Hippocampal formation (tissue), 2 donors: ENCODE data around the gene C1orf21.

Experiments used
- DNase-seq, 2 donors: peaks; one replicate each; lab custom pipeline; 2025; lab: John Stamatoyannopoulos, UW

Gene C1orf21

DNA sequence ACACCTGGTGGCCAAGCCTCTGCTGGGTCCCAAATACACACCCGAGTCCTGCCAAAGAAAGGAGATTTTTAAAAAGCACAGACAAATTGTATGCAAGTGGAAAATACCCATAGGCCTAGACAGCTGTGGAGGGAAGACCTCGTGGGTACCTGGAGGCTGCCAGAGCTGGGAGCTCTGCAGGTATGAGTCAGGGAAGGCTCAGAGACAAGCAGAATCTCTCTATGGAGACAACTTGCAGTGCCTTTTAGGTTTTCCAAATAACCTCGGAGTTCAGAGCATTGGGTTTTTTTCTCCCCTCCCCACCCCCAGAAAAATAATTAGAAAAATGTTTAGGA lies 240.1 kb downstream of the C1orf21 start:
- no peak for DNase-seq

DNA sequence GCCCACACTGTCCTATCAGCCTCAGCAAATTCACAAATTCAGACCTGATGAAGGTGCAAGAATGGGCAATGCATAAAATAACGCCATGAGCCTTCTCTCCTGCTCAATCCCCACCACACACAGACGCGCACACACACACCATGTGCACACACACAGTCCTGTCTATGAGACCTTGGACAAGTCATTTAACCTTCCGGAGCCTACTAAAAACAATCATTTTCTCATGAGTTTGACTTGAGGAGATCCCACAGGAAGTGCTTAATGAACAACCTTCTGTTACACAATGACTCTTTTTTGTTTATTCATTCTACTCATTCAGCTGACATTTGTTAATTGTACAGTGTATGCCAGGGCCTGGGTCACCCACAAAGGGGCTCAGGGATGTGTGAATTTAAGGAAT lies 242.4 kb downstream of the C1orf21 start:
- no peak for DNase-seq

DNA sequence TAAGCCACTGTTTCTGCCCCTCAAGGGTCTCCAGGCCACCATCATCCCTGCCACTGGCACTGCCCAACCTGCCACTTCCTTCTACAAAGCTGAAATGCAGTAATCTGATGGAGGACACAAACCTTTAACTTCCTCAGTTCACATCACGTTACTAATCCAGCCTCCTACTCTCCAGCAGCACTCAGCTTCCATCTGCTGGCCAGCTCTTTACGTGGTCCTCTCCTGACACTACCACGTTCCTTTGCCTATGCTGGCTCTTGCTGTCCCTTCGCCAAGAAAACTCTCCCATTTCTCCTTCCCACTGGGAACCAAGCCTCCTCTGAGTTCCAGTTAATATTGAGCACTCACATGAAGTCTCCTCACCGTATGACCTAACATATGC lies 243.8 kb downstream of the C1orf21 start:
- no peak for DNase-seq

DNA sequence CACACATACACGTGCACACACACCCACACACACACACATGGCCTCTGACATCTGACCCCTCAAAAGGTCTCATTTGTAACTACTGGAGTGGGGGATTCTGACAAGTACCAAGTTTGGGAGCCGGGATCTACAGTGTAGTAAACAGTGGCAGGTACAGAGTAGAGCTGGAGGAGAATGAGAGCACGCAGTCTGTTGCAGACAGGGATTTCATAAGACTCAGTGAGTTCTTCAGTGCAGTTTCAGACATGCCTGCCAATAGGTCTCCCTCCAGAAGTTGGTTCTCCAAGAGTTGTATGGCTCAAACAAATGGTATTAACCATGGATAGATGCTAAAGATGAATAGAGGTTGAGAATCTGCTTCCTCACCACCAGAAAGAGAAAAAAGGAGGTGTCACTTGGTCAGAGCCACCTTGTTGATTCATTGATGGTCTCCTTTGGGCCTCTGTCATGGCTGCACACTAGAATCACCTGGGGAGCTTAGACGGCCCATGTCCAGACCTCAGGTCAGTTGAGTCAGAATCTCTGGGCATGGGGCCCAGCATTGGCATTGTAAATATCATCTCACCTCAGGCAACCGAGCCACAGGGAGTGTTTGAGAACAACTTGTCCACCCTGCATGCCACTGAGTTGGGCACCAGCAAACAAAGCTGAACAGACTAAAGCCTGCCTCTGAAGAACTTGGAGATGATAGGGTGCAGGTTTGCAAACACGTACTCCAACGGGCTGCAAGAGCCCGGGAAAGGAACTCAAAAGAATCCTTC lies 245.8 kb downstream of the C1orf21 start:
- DNase-seq: no peak

GRCh38 chr1:184633785-184634184 lies 247.0 kb downstream of the C1orf21 start:
- no peak for DNase-seq

DNA sequence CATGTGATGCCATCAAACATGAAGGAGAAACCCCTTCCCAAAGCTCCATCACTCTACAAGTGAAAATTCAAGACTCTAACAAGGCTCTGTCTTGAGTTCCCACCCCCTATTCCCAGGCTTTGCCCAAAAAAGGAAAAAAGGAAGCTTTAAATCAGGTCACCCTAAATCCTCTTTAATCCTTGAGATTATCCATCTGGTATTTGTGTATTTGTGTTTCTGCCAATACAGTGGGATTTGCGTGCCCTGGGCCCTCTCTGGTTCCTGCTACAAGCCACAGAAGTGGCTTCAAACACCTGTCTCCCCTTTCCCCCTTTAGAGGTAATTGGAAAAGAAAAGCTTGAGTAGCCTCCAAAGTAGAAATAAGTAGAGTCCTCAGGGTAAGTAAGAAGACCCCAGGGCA lies 247.5 kb downstream of the C1orf21 start:
- no peak for DNase-seq

GRCh38 chr1:184635347-184635979 lies 248.6 kb downstream of the C1orf21 start:
- no peak for DNase-seq

DNA sequence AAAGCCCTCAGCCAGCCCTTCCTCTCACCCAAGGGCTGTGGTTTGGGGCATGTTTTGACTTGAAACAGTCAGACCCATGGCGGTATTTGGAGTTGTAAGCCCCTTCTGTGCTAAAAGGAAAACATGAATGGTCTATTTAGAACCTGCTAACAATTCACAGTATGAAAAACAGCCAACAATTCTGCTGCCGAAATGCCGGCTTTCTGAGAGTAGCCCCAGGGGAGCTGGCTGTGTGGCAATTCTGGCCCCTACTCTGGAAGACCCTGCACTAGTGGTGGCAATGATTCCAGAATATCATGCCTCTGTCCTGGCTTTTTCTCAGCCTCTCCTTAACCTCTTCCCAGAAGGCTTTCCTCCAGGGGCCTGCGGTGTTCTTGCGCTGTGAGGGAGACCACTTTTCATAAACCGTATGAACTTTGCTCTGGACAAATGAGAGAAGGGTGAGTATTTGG lies 249.2 kb downstream of the C1orf21 start:
- no peak for DNase-seq

- no peak for DNase-seq
These were observed 250.9 kb downstream of the C1orf21 start for GRCh38 chr1:184637664-184638240.

- DNase-seq: no peak
These were observed 252.4 kb downstream of the C1orf21 start for GRCh38 chr1:184639205-184639604.

DNA sequence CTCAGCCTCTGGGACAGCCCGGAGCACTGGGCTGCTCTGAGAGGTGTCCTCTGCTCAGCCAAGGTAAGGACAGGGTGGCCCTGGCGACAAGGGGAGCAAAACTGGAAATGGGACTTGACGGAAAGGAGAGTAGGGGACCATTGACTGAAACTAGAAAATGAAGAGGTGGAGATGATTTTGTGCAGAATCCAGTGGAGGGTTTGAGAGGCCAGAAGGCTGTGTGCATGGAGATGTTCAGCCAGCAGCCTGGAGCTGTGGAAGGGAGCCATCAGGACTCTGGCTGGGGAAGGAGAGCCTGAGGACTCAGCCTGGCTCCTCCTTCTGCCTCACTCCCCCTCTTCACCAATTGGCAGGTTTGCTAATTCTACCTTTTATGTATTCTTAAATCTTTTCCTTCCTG lies 253.7 kb downstream of the C1orf21 start:
- DNase-seq: no peak

- no peak for DNase-seq
These were observed 255.1 kb downstream of the C1orf21 start for GRCh38 chr1:184641894-184642293.

DNA sequence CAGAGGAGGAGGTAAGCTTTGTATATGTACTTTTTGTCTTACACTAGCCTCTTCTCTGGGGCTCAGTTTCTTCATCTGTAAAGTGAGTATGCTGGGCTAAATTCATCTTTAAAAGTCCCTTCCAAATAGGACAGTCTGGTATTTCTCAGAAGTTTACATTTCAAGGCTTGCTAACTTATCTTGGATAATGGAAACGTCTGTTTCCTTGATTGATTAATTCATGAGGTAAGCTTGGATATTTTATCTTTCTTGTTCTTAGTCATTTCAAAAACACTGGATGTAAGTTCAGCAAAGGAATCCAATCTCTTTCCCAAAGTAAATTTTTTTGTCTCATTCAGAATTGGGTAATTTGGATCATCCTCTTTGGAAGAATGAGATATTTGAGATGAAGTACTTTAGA lies 256.8 kb downstream of the C1orf21 start:
- no peak for DNase-seq

- no peak for DNase-seq
These were observed 257.9 kb downstream of the C1orf21 start for GRCh38 chr1:184644771-184645170.

DNA sequence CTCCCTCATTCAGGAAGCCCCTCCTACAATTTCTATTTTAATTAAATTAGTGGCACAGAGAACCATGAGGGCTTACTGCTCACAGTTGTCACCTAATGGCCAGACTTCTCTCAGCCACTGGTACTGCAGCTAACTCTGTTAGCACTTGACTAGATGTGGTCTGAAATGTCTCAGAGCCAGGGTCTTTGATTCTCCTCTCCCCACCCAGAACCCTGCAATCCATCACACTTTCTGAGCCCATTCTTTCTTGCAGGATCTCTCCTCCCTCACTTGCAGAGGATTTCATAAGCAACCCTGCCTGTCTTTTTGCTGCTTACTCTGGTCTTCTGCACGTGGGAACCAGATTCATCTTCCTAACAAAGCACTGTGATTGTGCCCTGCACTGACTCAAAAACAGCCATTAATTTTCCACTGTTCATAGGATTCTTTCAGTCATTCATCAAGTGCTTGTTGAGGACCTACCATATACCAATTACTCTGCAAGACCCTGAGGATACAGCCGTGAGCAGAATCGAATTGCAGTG lies 259.4 kb downstream of the C1orf21 start:
- DNase-seq: no peak

DNA sequence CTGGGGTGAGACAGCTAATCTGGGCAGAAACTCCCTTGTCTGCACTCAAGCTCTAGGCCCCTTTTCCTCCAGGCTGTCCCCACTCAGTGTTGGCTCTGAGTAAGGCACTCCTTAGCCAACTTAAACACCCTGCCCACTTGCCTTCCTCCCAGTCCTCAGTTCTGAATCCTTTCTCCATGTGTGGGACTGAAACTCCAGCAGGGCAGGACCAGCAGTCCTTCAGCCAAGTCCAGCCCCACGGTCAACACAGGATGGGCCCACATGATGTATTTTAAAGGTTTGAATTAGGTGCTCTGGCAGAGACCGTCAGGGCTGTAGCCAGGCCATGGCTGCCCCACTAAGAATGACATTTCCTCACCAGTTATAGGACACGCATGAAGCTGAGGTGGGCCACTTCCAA lies 260.0 kb downstream of the C1orf21 start:
- DNase-seq: no peak

DNA sequence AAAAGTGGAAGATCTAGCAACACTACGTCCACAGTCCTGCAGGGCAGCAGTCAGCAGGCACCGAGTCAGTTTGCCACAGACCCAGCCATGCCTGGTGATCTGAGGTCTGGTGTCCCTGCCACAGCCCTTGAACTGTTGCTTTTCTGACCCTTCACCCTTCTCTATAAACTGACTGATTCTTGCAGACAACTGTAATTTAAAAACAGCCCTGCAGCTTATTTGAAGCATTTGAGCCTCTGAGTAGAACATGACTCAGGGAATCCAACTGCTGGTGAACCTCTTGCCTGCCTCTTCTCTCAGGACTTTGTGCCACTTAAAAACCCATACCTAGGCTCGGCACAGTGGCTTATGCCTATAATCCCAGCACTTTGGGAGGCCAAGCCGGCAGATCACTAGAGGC lies 260.6 kb downstream of the C1orf21 start:
- no peak for DNase-seq

GRCh38 chr1:184648160-184648855 lies 261.5 kb downstream of the C1orf21 start:
- DNase-seq: no peak

GRCh38 chr1:184648856-184649201 lies 262.0 kb downstream of the C1orf21 start:
- DNase-seq: no peak

GRCh38 chr1:184649451-184649888 lies 262.6 kb downstream of the C1orf21 start:
- DNase-seq: no peak

DNA sequence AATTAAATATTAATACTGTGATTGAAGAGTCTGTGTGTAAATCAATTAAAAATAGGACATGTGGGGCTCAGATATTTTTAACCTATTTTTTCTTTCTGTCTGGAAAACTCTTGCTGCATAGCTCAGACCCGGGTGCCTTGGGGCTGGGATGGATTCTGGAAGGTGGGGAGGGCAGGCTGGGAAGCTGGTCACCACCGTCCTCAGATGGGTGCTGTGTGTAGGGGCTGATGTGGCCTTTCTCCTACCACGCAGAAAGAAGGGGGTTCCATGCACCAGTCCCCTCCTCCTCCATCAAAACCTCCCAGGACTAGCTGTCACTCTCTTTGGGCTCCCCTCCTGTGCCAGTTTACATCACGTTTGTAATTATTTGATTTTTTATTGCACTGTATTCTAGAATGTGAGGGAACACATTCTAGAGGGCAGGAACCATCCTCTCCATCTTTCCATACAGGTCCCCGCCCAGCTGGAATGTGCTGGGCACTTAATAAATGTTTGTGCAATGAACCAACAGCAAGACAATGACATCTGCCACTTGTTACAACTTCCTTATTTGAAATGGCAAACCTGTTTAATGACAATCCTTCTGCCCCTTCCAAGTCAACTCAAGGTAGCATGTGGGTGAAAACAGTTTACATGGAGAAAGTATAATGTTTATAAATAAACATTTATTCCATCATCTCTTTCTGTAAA lies 263.5 kb downstream of the C1orf21 start:
- DNase-seq: no peak

DNA sequence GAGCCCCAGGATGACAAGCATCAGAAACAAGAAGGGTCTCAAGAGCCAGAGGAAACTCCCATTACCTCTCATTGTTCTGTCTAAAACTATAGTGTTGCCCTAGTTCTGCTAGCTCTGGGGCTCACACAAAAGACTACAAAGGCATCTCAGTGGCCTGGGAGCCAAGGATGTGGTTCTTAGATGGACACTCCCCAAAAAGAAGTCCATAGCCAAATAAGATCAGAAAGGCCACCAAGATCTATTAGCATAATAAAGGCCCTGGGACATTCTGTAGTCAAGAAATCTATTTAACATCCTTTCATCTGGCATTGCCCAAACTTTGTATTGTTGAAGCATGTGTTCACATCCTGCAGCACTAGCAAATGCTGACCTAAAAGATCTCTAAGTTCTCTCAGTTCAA lies 268.4 kb downstream of the C1orf21 start:
- no peak for DNase-seq
